ENCODE results near the gene CCDC92.

- TF ChIP-seq GATA2 (IDR thresholded peaks at IDR 0.05; ENCODE audit: low read depth, low read length): no peak
- TF ChIP-seq GATA3 (IDR thresholded peaks at IDR 0.05; ENCODE audit: low read depth, low read length): no peak
Measured at GRCh38 chr12:123916729-123917128, 55.9 kb downstream of the CCDC92 start.

All from SH-SY5Y (cell line).